GM10248 (cell line): ENCODE data around the gene TRPV4.

ENCODE experiments used
- CTCF ChIA-PET: fragments of 300-600 bp; sonication (Branson Sonifier 250); formaldehyde crosslinking; extraction: SDS; loops from one replicate; lab custom pipeline; 2021; ENCODE audit warnings: antibody characterized with exemption; lab: Yijun Ruan, JAX
- POLR2A ChIA-PET: fragments of 350-650 bp; sonication (Branson Sonifier 250); formaldehyde crosslinking; extraction: SDS; loops from one replicate; lab custom pipeline; 2020; ENCODE audit warnings: antibody characterized with exemption; lab: Yijun Ruan, JAX
- DNase-seq: peaks from one replicate; pipeline ENCODE4 v3.0.0; 2012; ENCODE audit errors: extremely low spot score
- TF ChIP-seq, protein P1 (sequence below): IDR thresholded peaks from 2 replicates; pipeline ENCODE4 v1.5.1; 2012; ENCODE audit warnings: mild to moderate bottlenecking, low read depth; ENCODE audit errors: extremely low read depth, missing control alignments, control extremely low read depth

The TRPV4 gene

DNA sequence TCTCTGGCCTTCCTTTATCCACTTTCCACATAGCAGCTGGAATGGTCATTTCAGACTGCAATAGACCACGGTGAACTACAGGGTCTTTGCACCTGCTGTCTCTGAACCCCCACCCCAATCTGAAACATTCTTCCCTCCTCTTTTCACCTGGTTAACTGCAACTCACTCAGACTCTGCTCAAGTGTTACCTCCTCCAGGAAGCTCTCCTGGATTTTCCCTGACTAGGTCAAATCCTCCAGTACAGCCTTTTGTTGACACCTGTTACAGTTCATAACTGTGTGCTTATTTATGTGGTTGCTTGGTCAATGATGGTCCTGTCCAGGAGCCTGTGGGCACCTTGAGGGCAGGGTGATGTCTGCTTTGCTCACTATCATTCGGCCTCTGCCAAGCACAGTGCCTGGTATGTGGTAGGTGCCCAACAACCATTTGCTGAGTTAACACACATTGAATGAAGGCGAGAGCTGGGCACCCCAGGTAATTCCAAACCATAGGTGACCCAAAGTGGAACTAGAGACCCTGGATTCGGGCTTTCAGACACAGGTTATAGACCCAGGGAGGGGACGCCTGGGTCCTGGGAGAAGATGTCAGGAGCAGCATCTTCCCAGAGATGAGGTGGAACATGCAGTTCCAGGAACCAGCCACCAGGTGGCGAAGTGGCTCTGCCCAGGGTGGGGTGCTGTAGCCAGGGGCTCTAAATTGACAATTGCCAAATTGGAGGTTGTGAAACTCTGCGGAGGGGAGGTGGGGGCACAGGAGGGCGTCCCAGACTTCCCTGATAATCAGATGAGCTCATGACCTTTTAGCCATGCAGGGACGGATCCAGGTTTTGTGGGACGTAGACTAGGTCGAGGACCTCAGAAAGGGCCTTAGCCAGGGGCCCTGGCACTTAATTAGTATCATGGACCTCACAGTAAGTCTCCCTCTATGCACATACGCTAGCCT lies 28.1 kb downstream of the TRPV4 start:
- ChIA-PET POLR2A (no interaction called here), CTCF (interaction anchor here (0.9 to 3.4 kb wide), 28 partner anchors 9 to 208 kb away, joined by 3 to 44 read pairs (median 4); partner anchors contain the start of gene GLTP)
- TF ChIP-seq, protein P1, sequence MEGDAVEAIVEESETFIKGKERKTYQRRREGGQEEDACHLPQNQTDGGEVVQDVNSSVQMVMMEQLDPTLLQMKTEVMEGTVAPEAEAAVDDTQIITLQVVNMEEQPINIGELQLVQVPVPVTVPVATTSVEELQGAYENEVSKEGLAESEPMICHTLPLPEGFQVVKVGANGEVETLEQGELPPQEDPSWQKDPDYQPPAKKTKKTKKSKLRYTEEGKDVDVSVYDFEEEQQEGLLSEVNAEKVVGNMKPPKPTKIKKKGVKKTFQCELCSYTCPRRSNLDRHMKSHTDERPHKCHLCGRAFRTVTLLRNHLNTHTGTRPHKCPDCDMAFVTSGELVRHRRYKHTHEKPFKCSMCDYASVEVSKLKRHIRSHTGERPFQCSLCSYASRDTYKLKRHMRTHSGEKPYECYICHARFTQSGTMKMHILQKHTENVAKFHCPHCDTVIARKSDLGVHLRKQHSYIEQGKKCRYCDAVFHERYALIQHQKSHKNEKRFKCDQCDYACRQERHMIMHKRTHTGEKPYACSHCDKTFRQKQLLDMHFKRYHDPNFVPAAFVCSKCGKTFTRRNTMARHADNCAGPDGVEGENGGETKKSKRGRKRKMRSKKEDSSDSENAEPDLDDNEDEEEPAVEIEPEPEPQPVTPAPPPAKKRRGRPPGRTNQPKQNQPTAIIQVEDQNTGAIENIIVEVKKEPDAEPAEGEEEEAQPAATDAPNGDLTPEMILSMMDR: peak; percentile 92
- peak; percentile 87 for DNase-seq

DNA sequence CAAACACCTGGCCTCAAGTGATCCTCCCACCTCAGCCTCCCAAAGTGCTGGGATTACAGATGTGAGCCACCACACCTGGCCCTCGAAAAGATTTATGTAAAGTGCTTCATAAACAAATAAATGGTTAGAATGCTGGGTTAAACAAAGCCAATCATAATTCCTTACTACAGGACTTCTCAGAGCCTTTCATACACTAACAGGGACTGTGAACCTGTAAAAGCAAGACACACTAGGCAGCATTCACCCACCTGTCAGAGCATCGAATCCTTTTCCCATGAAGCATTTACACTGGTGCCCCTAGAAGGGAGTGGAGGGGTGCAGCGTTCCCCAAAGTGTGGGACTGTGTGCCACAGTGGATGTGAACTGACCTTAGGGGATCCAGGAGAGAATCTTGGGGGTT lies 29.5 kb downstream of the TRPV4 start:
- no peak for DNase-seq
- ChIA-PET CTCF (interaction anchor here (1.0 to 3.4 kb wide), 9 partner anchors 8 to 207 kb away, joined by 3 to 44 read pairs (median 6); no protein-coding TSS in a partner anchor), POLR2A (no interaction called here)
- TF ChIP-seq, protein P1: no peak

DNA sequence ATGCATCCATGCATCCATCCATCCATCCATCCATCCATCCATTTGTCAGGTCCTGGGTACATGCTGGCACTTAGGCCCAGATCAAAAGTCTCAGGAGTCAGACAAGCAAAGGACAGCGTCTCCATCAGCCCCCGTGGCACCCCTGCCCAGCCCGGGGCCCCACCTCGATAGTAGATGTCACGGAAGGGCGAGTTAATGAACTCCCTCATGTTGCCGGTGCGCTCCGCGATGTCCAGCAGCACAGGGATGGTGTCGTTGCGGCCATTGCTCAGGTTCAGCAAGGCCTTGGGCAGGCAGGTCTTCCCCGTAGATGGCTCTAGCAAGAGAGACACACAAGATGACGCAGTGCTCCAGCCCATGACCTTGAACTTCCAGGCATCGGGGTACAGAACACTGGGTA lies 30.4 kb downstream of the TRPV4 start:
- ChIA-PET CTCF (interaction anchor here (2.1 kb wide), 1 partner anchor 40 kb away, joined by 6 read pairs; no protein-coding TSS in a partner anchor), POLR2A (no interaction called here)
- DNase-seq: no peak
- TF ChIP-seq, protein P1: no peak

DNA sequence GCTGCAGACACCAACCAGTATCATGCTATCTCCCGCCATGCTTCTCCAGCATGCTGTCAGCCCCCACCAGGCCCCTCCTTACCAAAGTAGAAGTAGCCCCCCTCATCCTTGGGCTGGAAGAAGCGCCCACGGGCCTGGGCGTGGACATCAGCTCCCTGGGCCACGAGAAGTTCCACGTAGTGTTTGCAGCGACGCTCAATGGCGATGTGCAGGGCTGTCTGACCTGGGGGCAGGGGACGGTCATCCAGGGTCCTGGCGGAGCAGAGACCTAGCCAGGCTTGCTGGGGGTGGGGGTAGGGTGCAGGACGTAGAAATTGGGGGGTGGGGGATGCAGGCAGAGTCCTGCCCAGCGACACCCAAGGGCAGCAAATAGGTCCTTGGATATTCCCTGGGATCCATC lies 32.7 kb downstream of the TRPV4 start:
- no peak for DNase-seq
- ChIA-PET CTCF (no interaction called here), POLR2A (no interaction called here)
- TF ChIP-seq, protein P1: no peak

DNA sequence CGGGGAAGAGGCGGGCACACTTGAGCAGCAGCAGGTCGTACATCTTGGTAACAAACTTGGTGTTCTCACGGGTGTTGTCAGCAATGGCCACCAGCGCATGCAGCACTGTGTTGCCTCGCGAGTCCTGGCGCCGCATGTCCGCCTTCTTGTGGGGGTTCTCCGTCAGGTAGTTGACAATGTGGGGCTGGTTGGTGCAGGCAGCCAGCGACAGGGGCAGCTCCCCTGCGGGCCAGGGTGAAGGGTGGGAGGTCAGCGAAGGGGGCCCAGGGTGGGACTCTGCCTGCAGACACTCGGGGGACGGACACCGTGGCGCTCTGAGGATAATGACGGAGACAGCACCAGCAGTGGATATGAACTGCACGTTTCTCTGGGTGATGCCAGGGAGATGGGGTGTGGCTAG lies 34.5 kb downstream of the TRPV4 start:
- ChIA-PET CTCF (no interaction called here), POLR2A (no interaction called here)
- DNase-seq: no peak
- TF ChIP-seq, protein P1: no peak

DNA sequence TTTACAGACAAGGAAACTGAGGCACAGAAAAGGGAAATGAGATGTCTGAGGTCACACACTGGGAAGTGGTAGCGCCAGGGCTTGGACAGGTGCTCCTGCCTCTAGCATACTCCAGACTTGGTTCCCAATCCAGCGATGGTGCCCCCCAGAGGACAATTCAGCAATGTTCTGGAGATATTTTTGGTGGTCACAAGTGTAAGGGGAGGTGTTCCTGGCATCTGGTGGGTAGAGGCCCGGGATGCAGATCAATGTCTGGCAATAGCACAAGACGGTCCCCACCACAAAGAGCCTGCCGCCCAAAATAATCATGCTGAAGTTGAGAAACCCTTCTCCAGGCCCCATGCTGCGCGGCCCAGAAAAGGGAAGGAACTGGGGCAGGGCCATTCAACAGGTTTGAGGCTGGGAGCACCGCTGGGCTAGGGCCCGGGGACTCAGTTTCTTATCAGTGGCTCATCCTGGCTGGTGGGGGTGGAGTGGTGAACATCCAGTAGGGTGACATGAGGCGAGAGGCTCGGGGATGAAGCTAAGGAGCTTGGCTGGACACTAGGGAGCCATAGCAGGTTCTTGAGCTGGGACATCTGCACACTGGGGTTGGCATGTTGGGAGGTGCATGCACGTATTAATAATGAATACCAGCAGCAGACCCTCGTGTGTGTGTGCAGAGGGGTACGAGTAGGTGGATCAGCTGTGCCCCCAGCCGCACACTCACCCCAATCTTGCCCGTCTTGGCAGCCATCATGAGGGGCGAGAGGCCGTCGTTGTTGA lies 35.1 kb downstream of the TRPV4 start:
- ChIA-PET POLR2A (no interaction called here), CTCF (interaction anchor here (3.5 kb wide), 1 partner anchor 7 kb away, joined by 14 read pairs; no protein-coding TSS in a partner anchor)
- DNase-seq: no peak
- TF ChIP-seq, protein P1: peak; percentile 16
